ENCODE measurements around the gene ANKDD1B. TPM values are rescaled to one million over a fixed set of nuclear protein-coding genes. Genes with fewer than 3 reads are reported as not detected.

The ANKDD1B gene
- total RNA-seq, 2 donors from 2014 or later: 1.9 to 2.7 TPM

DNA sequence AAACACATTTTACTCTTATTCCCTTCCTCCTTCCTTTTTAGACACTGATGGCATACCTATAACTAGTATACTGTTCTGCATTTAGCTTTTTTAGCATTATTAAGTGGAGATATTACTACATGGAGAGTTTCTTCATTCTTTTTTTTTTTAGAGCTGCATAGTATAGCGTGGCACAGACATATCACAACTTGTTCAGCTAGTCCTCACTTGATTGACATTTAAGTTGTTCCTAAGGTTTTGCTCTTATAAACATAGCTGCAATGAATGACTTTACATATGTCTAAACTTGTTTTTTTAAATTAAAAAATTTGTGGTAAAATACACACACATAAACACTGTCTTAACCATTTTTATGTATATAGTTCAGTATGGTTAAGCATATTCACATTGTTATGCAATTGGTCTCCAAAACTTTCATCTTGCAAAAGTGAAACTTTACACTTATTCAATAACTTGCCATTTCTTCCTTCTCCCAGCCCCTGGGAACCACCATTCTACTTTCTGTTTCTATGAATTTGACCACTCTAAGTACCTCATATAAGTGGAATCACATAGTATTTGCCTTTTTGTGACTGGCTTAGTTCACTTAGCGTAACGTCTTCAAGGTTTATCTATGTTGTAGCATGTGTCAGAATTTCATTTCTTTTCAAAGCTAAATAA lies 48.7 kb downstream of the ANKDD1B start:
- intact Hi-C loops (cut with DNase I): no loop called here
- Histone ChIP-seq H3K36me3 (no peaks in the 10 kb centered on the region), H3K27me3 (replicated peaks; ENCODE audit: insufficient read depth) (no peaks in the 10 kb centered on the region), H3K27ac (no peak overlapping the region), H3K9me3 (no peaks in the 10 kb centered on the region), H3K4me1 (replicated peaks) (no peaks in the 10 kb centered on the region), H3K4me3 (no peak overlapping the region)
- WGBS: 87% methylated on average over 3 of the region's 3 CpGs
- no peak for TF ChIP-seq POLR2A (IDR thresholded peaks at IDR 0.05)
- TF ChIP-seq, protein P1, sequence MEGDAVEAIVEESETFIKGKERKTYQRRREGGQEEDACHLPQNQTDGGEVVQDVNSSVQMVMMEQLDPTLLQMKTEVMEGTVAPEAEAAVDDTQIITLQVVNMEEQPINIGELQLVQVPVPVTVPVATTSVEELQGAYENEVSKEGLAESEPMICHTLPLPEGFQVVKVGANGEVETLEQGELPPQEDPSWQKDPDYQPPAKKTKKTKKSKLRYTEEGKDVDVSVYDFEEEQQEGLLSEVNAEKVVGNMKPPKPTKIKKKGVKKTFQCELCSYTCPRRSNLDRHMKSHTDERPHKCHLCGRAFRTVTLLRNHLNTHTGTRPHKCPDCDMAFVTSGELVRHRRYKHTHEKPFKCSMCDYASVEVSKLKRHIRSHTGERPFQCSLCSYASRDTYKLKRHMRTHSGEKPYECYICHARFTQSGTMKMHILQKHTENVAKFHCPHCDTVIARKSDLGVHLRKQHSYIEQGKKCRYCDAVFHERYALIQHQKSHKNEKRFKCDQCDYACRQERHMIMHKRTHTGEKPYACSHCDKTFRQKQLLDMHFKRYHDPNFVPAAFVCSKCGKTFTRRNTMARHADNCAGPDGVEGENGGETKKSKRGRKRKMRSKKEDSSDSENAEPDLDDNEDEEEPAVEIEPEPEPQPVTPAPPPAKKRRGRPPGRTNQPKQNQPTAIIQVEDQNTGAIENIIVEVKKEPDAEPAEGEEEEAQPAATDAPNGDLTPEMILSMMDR (IDR thresholded peaks at IDR 0.05): no peak
- TF ChIP-seq POLR2AphosphoS5 (IDR thresholded peaks at IDR 0.05): no peak
- no peak for DNase-seq (ENCODE audit: low spot score)

DNA sequence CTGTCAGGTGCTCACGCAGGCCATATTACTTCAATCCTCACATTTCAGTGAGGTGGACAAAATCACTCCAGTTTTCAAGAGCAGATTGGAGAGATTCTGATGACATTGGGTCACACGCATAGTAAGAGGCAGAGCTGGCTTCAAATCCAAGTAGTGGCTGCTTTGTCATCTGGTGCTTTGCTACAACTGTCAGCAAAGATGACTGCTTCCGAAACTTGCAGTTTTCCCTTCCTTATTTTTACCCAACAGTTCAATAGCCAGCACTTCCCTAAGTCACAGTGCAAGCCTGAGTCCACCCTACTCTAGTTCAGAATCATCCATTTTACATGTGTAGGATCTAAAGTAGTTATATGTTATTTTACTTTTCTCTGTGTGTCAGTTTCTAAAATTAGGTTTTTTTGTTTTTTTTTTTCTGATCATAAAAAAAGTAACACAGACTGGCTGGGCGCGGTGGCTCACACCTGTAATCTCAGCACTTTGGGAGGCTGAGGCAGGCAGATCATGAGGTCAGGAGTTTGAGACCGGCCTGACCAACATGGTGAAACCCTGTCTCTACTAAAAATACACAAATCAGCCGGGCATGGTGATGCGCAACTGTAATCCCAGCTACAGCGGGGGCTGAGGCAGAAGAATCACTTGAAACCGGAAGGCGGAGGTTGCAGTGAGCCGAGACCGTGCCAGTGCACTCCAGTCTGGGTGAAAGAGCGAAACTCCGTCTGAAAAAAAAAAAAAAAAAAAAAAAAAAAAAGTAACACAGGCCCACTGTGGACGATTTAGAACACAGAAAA lies 49.6 kb downstream of the ANKDD1B start:
- no peak for DNase-seq (ENCODE audit: low spot score)
- TF ChIP-seq POLR2AphosphoS5 (IDR thresholded peaks at IDR 0.05) (no peak), POLR2A (IDR thresholded peaks at IDR 0.05) (no peak)
- TF ChIP-seq, protein P1 (IDR thresholded peaks at IDR 0.05): no peak
- Histone ChIP-seq H3K27me3 (replicated peaks; ENCODE audit: insufficient read depth) (no peaks in the 10 kb centered on the region), H3K4me3 (no peak overlapping the region), H3K27ac (no peak overlapping the region), H3K9me3 (no peaks in the 10 kb centered on the region), H3K4me1 (replicated peaks) (no peaks in the 10 kb centered on the region), H3K36me3 (no peaks in the 10 kb centered on the region)
- intact Hi-C loops (cut with DNase I): no loop called here
- 85% methylated on average over 16 of the region's 16 CpGs for WGBS

DNA sequence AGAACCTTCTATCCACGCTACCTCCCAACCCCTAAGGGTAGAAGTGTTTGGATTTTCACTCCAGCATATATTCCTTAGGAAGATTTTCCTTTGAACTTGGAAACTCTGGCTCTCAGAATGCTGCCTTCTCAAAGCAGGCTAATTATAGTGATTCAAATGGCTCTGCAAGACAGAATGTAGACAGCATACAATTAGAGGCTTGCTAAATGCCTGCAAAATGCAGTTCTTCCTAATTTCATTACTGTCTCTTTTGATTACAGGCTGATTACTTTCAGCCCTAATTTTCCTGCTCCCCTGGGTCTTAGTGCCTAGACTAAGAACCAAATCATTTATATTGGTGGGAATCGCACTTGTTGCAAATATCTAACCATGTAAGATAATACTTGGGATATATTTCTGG lies 50.8 kb downstream of the ANKDD1B start:
- TF ChIP-seq POLR2AphosphoS5 (IDR thresholded peaks at IDR 0.05) (no peak), POLR2A (IDR thresholded peaks at IDR 0.05) (no peak)
- TF ChIP-seq, protein P1 (IDR thresholded peaks at IDR 0.05): no peak
- no peak overlapping the region for H3K27ac ChIP-seq
- H3K36me3 ChIP-seq: no peaks in the 10 kb centered on the region
- no peaks in the 10 kb centered on the region for H3K4me1 ChIP-seq (replicated peaks)
- H3K4me3 ChIP-seq: no peak overlapping the region
- H3K27me3 ChIP-seq (replicated peaks; ENCODE audit: insufficient read depth): no peaks in the 10 kb centered on the region
- 92% methylated on average over 2 of the region's 2 CpGs for WGBS
- intact Hi-C loops (cut with DNase I): no loop called here
- no peaks in the 10 kb centered on the region for H3K9me3 ChIP-seq
- DNase-seq (ENCODE audit: low spot score): no peak

DNA sequence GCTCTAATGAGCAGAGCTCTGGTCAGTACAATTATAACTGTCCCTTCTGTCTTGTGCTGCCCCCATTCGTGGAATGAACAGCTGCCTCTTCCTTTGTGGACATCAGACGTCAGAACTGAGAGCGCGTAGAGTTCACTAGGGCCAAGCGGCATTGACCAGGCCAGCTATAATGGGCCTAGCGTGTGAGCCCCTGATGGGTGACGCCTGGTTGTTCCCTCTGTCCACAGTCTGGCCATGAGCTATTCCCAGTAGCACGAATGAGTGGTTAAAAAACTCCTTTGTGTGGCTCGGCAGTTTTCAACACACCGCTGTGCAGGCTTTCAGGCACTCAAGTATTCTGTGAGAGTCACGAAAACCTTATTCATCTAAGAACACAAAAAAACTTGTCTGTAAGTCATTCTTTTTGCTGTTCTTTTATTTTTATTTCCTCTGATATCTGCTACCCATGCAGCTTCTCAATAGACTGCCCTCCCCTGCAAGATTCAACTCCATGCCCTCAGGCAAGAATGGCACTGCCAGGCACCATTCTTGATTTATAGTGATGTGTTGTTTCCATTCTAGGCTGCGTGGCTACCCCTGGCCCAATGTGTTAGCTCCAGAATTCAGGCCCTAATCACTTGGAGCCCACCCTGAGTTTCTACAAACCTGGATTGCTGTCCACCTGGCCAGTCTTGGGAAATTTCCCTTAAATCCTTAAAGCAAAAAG lies 52.5 kb downstream of the ANKDD1B start:
- TF ChIP-seq, protein P1 (IDR thresholded peaks at IDR 0.05): no peak
- TF ChIP-seq POLR2A (IDR thresholded peaks at IDR 0.05) (no peak), POLR2AphosphoS5 (IDR thresholded peaks at IDR 0.05) (no peak)
- no peaks in the 10 kb centered on the region for H3K9me3 ChIP-seq
- no peak overlapping the region for H3K27ac ChIP-seq
- no peaks in the 10 kb centered on the region for H3K36me3 ChIP-seq
- H3K4me1 ChIP-seq (replicated peaks): no peaks in the 10 kb centered on the region
- intact Hi-C loops (cut with DNase I): no loop called here
- 80% methylated on average over 12 of the region's 12 CpGs for WGBS
- H3K4me3 ChIP-seq: no peak overlapping the region
- no peaks in the 10 kb centered on the region for H3K27me3 ChIP-seq (replicated peaks; ENCODE audit: insufficient read depth)
- no peak for DNase-seq (ENCODE audit: low spot score)

Data from prostate gland (tissue), 2 donors.